HepG2 (cell line): ENCODE measurements around the gene B3GNT8. TPM values are rescaled to one million over a fixed set of nuclear protein-coding genes. Genes with fewer than 3 reads are reported as not detected.

ENCODE experiments used
- CENPT ChIP-seq: sonication (generic); formaldehyde crosslinking; IDR thresholded peaks from 2 replicates; pipeline ENCODE4 v1.8.0; 2022; ENCODE audit warnings: low read depth, mild to moderate bottlenecking, moderate library complexity, missing genetic modification reagents
- GATAD2A ChIP-seq: IDR thresholded peaks from 2 replicates; pipeline ENCODE4 v1.6.1; 2016
- ISX ChIP-seq: sonication (generic); formaldehyde crosslinking; conservative IDR thresholded peaks from 2 replicates; pipeline ENCODE4 v1.5.0; 2020; ENCODE audit warnings: missing genetic modification reagents
- KDM3A ChIP-seq: IDR thresholded peaks from 2 replicates; pipeline ENCODE4 v1.6.1; 2018; ENCODE audit warnings: low read depth, missing compliant biosample characterization
- MATR3 ChIP-seq: sonication (generic); formaldehyde crosslinking; IDR thresholded peaks from 2 replicates; pipeline ENCODE4 v1.4.0; 2020; ENCODE audit warnings: missing genetic modification reagents
- MTA1 ChIP-seq: sonication (generic); formaldehyde crosslinking; IDR thresholded peaks from 2 replicates; pipeline ENCODE4 v1.4.0; 2020; ENCODE audit warnings: missing genetic modification reagents, mild to moderate bottlenecking, borderline replicate concordance
- NFATC3 ChIP-seq: sonication (generic); formaldehyde crosslinking; IDR thresholded peaks from 2 replicates; pipeline ENCODE4 v1.5.1; 2020; ENCODE audit warnings: mild to moderate bottlenecking, missing genetic modification reagents
- NFRKB ChIP-seq: fragments of 450-650 bp; IDR thresholded peaks from 2 replicates; pipeline ENCODE4 v1.6.1; 2017
- RBM22 ChIP-seq: fragments of 200-400 bp; formaldehyde crosslinking; optimal IDR thresholded peaks from 2 replicates; pipeline ENCODE3; 2017; ENCODE audit warnings: mild to moderate bottlenecking, low read length, moderate library complexity
- RELA ChIP-seq: sonication (generic); formaldehyde crosslinking; IDR thresholded peaks from 2 replicates; pipeline ENCODE4 v1.4.0; 2020; ENCODE audit warnings: missing genetic modification reagents
- RFXAP ChIP-seq: sonication (generic); formaldehyde crosslinking; IDR thresholded peaks from 2 replicates; pipeline ENCODE4 v1.4.0; 2020; ENCODE audit warnings: missing genetic modification reagents, borderline replicate concordance
- SIN3B ChIP-seq: fragments of 150-350 bp; IDR thresholded peaks from 2 replicates; pipeline ENCODE4 v1.6.1; 2014; ENCODE audit warnings: low read length
- SMAD1 ChIP-seq: sonication (generic); formaldehyde crosslinking; IDR thresholded peaks from 2 replicates; pipeline ENCODE4 v1.4.0; 2020; ENCODE audit warnings: missing genetic modification reagents, low read depth, mild to moderate bottlenecking, borderline replicate concordance
- SMAD3 ChIP-seq: sonication (generic); formaldehyde crosslinking; IDR thresholded peaks from 2 replicates; pipeline ENCODE4 v1.4.0; 2020; ENCODE audit warnings: missing genetic modification reagents
- ZBTB3 ChIP-seq: sonication (generic); formaldehyde crosslinking; IDR thresholded peaks from 2 replicates; pipeline ENCODE4 v1.4.0; 2020; ENCODE audit warnings: low read depth, mild to moderate bottlenecking, moderate library complexity, missing genetic modification reagents, borderline replicate concordance
- ZNF382 ChIP-seq: sonication (generic); formaldehyde crosslinking; IDR thresholded peaks from 2 replicates; pipeline ENCODE4 v1.5.0; 2020; ENCODE audit warnings: missing genetic modification reagents, mild to moderate bottlenecking, borderline replicate concordance
- ZNF432 ChIP-seq: sonication (generic); formaldehyde crosslinking; IDR thresholded peaks from 2 replicates; pipeline ENCODE4 v1.5.0; 2020; ENCODE audit warnings: missing genetic modification reagents, mild to moderate bottlenecking, borderline replicate concordance
- ZNF546 ChIP-seq: sonication (generic); formaldehyde crosslinking; conservative IDR thresholded peaks from 2 replicates; pipeline ENCODE4 v1.8.1; 2023; ENCODE audit warnings: mild to moderate bottlenecking, missing genetic modification reagents
- ZNF670 ChIP-seq: sonication (generic); formaldehyde crosslinking; IDR thresholded peaks from 2 replicates; pipeline ENCODE4 v1.8.0; 2022; ENCODE audit warnings: mild to moderate bottlenecking, missing genetic modification reagents, borderline replicate concordance
- ZNF777 ChIP-seq: sonication (generic); formaldehyde crosslinking; IDR thresholded peaks from 2 replicates; pipeline ENCODE4 v1.4.0; 2020; ENCODE audit warnings: missing genetic modification reagents
- ZNF790 ChIP-seq: sonication (generic); formaldehyde crosslinking; IDR thresholded peaks from 2 replicates; pipeline ENCODE4 v1.8.0; 2022; ENCODE audit warnings: missing genetic modification reagents, mild to moderate bottlenecking, borderline replicate concordance
- ZNF841 ChIP-seq: sonication (generic); formaldehyde crosslinking; IDR thresholded peaks from 2 replicates; pipeline ENCODE4 v1.8.1; 2023; ENCODE audit warnings: missing genetic modification reagents, borderline replicate concordance
- ZSCAN5A ChIP-seq: sonication (generic); formaldehyde crosslinking; IDR thresholded peaks from 2 replicates; pipeline ENCODE4 v1.8.0; 2022; ENCODE audit warnings: mild to moderate bottlenecking, missing genetic modification reagents, borderline replicate concordance
- polyA plus RNA-seq, 8 experiments: library from polyadenylated mRNA; depleted of rRNA in 3 of 8; stranded (reverse) in 7 of 8; unstranded in 1 of 8; fragments of >200 nt; fragmentation: Illumina TruSeq in 4 of 8; extraction: Trizol in 4 of 8; gene quantifications; 2 replicates each; pipeline versions ENCODE4 v1.2.1 to v1.2.3, GENCODE V29; 2011 to 2016; ENCODE audit warnings: low read depth in 4 of 8, missing spikeins in 1 of 8, mixed read lengths in 1 of 8; ENCODE audit not compliant: insufficient read depth in 1 of 8
- total RNA-seq, 5 experiments: library from RNA; depleted of rRNA; stranded (reverse); fragments of >200 nt; fragmentation: Illumina TruSeq; extraction: Trizol; gene quantifications; 2 replicates each; pipeline ENCODE4 v1.2.3, GENCODE V29; 2016; ENCODE audit warnings: low read depth in 1 of 5
- TF ChIP-seq, protein P1 (sequence below): sonication (generic); formaldehyde crosslinking; conservative IDR thresholded peaks from 2 replicates; pipeline ENCODE4 v1.8.0; 2022; ENCODE audit warnings: missing genetic modification reagents
- TF ChIP-seq, protein P2 (sequence below): sonication (generic); formaldehyde crosslinking; IDR thresholded peaks from 2 replicates; pipeline ENCODE4 v1.4.0; 2020; ENCODE audit warnings: low read depth, missing genetic modification reagents

The B3GNT8 gene
- total and polyA plus RNA-seq, 2 of the 13 experiments (the other 11 are each of a cell fraction or from before 2014, with no cell fraction given): 0.26 to 1.9 TPM

DNA sequence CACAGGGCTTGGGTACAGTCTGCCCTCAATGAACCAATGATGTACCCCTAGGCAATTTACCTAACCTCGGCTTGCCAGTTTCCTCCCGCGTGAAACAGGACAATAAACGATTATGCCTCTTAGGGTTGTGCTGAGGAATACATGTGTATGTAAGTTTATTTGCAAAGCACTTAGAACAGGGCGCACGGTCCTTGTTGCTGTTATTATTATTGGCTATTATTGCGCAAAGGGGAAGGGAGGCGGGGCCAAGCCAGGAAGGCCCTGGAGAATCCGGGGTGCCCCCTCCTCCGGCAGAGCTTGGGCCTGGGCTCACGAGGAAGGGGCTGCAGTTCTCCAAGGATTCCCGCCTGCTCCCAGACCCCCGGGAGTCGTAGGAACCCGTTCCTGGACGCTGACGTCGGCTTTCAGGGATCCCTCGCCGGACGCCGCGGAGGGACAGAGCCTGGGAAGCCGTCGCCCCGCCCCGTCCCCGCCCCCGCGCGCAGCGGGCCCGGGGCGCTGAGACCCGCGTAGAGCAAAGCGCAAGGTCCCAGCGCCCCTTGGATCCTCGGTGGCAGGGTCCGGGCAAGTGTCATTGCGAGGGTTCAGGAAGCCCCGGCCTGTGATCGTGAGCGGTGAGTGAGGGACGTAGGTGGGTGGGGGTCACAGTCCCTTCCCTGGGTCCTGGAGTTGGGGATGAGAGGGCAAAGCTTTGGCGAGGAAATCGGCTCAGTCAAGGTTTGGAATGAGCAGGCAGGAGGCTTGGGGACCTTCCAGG is 50.8 kb downstream of the B3GNT8 start, which contains the start of gene TMEM91 (continued):
- no peak for TF ChIP-seq NFATC3 (CRISPR knock-in tag)
- TF ChIP-seq ZNF841 (CRISPR knock-in tag): no peak
- TF ChIP-seq SMAD1: no peak
- no peak for TF ChIP-seq ZSCAN5A (CRISPR knock-in tag)
- TF ChIP-seq RBM22: no peak
- no peak for TF ChIP-seq RELA (CRISPR knock-in tag)
- TF ChIP-seq MTA1 (CRISPR knock-in tag): peak; percentile 15; the same call in 1 of the 2 replicates
- TF ChIP-seq NFRKB: no peak
- TF ChIP-seq CENPT (CRISPR knock-in tag): no peak
- no peak for TF ChIP-seq ZNF432 (CRISPR knock-in tag)
- TF ChIP-seq ZBTB3 (CRISPR knock-in tag): no peak
- TF ChIP-seq ZNF670 (CRISPR knock-in tag): 0 out of 2 replicates have a peak, but pooled peaks have one; percentile 46
- no peak for TF ChIP-seq RFXAP (CRISPR knock-in tag)
- no peak for TF ChIP-seq ISX (CRISPR knock-in tag)
- no peak for TF ChIP-seq ZNF790 (CRISPR knock-in tag)
- peak; percentile 58; the same call in 1 of the 2 replicates for TF ChIP-seq ZNF777 (CRISPR knock-in tag)
- TF ChIP-seq, protein P1, sequence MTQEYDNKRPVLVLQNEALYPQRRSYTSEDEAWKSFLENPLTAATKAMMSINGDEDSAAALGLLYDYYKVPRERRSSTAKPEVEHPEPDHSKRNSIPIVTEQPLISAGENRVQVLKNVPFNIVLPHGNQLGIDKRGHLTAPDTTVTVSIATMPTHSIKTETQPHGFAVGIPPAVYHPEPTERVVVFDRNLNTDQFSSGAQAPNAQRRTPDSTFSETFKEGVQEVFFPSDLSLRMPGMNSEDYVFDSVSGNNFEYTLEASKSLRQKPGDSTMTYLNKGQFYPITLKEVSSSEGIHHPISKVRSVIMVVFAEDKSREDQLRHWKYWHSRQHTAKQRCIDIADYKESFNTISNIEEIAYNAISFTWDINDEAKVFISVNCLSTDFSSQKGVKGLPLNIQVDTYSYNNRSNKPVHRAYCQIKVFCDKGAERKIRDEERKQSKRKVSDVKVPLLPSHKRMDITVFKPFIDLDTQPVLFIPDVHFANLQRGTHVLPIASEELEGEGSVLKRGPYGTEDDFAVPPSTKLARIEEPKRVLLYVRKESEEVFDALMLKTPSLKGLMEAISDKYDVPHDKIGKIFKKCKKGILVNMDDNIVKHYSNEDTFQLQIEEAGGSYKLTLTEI (CRISPR knock-in tag): no peak
- 0 out of 2 replicates have a peak, but pooled peaks have one; percentile 33 for TF ChIP-seq GATAD2A (CRISPR knock-in tag)
- TF ChIP-seq SIN3B: no peak
- no peak for TF ChIP-seq ZNF382 (CRISPR knock-in tag)
- TF ChIP-seq ZNF546 (CRISPR knock-in tag): no peak
- no peak for TF ChIP-seq KDM3A (CRISPR knock-in tag)
- TF ChIP-seq, protein P2, sequence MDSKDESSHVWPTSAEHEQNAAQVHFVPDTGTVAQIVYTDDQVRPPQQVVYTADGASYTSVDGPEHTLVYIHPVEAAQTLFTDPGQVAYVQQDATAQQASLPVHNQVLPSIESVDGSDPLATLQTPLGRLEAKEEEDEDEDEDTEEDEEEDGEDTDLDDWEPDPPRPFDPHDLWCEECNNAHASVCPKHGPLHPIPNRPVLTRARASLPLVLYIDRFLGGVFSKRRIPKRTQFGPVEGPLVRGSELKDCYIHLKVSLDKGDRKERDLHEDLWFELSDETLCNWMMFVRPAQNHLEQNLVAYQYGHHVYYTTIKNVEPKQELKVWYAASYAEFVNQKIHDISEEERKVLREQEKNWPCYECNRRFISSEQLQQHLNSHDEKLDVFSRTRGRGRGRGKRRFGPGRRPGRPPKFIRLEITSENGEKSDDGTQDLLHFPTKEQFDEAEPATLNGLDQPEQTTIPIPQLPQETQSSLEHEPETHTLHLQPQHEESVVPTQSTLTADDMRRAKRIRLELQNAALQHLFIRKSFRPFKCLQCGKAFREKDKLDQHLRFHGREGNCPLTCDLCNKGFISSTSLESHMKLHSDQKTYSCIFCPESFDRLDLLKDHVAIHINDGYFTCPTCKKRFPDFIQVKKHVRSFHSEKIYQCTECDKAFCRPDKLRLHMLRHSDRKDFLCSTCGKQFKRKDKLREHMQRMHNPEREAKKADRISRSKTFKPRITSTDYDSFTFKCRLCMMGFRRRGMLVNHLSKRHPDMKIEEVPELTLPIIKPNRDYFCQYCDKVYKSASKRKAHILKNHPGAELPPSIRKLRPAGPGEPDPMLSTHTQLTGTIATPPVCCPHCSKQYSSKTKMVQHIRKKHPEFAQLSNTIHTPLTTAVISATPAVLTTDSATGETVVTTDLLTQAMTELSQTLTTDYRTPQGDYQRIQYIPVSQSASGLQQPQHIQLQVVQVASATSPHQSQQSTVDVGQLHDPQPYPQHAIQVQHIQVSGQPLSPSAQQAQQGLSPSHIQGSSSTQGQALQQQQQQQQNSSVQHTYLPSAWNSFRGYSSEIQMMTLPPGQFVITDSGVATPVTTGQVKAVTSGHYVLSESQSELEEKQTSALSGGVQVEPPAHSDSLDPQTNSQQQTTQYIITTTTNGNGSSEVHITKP: no peak
- TF ChIP-seq SMAD3 (CRISPR knock-in tag): no peak
- no peak for TF ChIP-seq MATR3
